ENCODE results near the gene LPCAT4. TPM values are rescaled to one million over a fixed set of nuclear protein-coding genes. Genes with fewer than 3 reads are reported as not detected.

LPCAT4 gene
- total and polyA plus RNA-seq, 4 donors: 12.7 to 30.3 (median 20.2) TPM

- TF ChIP-seq, protein P1, sequence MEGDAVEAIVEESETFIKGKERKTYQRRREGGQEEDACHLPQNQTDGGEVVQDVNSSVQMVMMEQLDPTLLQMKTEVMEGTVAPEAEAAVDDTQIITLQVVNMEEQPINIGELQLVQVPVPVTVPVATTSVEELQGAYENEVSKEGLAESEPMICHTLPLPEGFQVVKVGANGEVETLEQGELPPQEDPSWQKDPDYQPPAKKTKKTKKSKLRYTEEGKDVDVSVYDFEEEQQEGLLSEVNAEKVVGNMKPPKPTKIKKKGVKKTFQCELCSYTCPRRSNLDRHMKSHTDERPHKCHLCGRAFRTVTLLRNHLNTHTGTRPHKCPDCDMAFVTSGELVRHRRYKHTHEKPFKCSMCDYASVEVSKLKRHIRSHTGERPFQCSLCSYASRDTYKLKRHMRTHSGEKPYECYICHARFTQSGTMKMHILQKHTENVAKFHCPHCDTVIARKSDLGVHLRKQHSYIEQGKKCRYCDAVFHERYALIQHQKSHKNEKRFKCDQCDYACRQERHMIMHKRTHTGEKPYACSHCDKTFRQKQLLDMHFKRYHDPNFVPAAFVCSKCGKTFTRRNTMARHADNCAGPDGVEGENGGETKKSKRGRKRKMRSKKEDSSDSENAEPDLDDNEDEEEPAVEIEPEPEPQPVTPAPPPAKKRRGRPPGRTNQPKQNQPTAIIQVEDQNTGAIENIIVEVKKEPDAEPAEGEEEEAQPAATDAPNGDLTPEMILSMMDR (IDR thresholded peaks at IDR 0.05; ENCODE audit: control extremely low read depth, extremely low read depth): no peak
- Histone ChIP-seq H3K27ac (ENCODE audit: low read depth in 1 of 2, low read length in 1 of 2) (no peak overlapping the region), H3K9me3 (ENCODE audit: control insufficient read depth in 4 of 4, insufficient read depth in 3 of 4, low read length in 3 of 4) (no peaks in the 10 kb centered on the region), H3K27me3 (ENCODE audit: control insufficient read depth in 3 of 3, insufficient read depth in 3 of 3, low read length in 2 of 3) (no peaks in the 10 kb centered on the region), H3K36me3 (ENCODE audit: control insufficient read depth in 4 of 4, insufficient read depth in 4 of 4, low read length in 4 of 4) (peaks cover 0 to 2% (median 1%) of the 10 kb centered on the region in 4 donors), H3K4me3 (no peak overlapping the region), H3K9ac (ENCODE audit: insufficient read depth in 1 of 2, low read length in 2 of 2) (no peak overlapping the region), H3K4me1 (ENCODE audit: control insufficient read depth in 5 of 5, insufficient read depth in 5 of 5, low read length in 5 of 5) (peaks cover 3 to 10% (median 4%) of the 10 kb centered on the region in 5 donors)
- WGBS, 2 donors: 16 to 49% methylated on average over 4 of the region's 4 CpGs
- ATAC-seq (ENCODE audit: insufficient read depth, low FRiP score): no peak
- DNase-seq: peak in 2 of 3 donors; percentile 48 to 74
Observed at GRCh38 chr15:34334672-34335071, 32.3 kb downstream of the LPCAT4 start.

GRCh38 chr15:34332553-34333120, 34.4 kb downstream of the LPCAT4 start:
- Histone ChIP-seq H3K9ac (ENCODE audit: insufficient read depth in 1 of 2, low read length in 2 of 2) (no peak overlapping the region), H3K27ac (ENCODE audit: low read depth in 1 of 2, low read length in 1 of 2) (no peak overlapping the region), H3K27me3 (ENCODE audit: control insufficient read depth in 3 of 3, insufficient read depth in 3 of 3, low read length in 2 of 3) (no peaks in the 10 kb centered on the region), H3K36me3 (ENCODE audit: control insufficient read depth in 4 of 4, insufficient read depth in 4 of 4, low read length in 4 of 4) (peaks cover 0 to under 1% (median 0%) of the 10 kb centered on the region in 4 donors), H3K9me3 (ENCODE audit: control insufficient read depth in 4 of 4, insufficient read depth in 3 of 4, low read length in 3 of 4) (no peaks in the 10 kb centered on the region), H3K4me1 (ENCODE audit: control insufficient read depth in 5 of 5, insufficient read depth in 5 of 5, low read length in 5 of 5) (peaks cover 3 to 10% (median 7%) of the 10 kb centered on the region in 5 donors), H3K4me3 (no peak overlapping the region)
- ATAC-seq (ENCODE audit: insufficient read depth, low FRiP score) (no peak), DNase-seq (no peak)
- TF ChIP-seq, protein P1 (IDR thresholded peaks at IDR 0.05; ENCODE audit: control extremely low read depth, extremely low read depth): no peak
- WGBS, 2 donors: 98 to 99% methylated on average over 6 of the region's 6 CpGs

DNA sequence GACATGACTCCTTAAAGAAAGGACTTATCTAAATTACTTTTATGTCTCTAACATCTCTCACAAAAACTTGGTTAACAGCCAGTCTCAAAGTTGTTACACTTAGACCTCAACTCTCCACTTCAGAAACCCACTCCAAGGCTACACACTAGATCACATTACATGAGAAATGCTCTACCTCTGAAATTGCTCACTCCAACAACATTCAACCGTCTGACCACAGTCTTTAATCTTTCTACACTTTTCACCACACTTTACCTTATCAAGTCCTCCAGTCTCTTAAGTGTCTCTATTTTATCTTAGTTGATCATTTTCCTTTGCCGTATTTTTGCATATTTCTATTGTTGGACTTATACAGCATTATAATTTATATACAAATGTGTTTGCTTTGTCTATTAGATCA, 35.2 kb downstream of the LPCAT4 start:
- H3K27ac ChIP-seq (ENCODE audit: low read depth in 1 of 2, low read length in 1 of 2): no peak overlapping the region
- no peaks in the 10 kb centered on the region for H3K9me3 ChIP-seq (ENCODE audit: control insufficient read depth in 4 of 4, insufficient read depth in 3 of 4, low read length in 3 of 4)
- H3K9ac ChIP-seq (ENCODE audit: insufficient read depth in 1 of 2, low read length in 2 of 2): no peak overlapping the region
- TF ChIP-seq, protein P1 (IDR thresholded peaks at IDR 0.05; ENCODE audit: control extremely low read depth, extremely low read depth): no peak
- WGBS, 2 donors: 38 to 48% methylated on average over 2 of the region's 2 CpGs
- DNase-seq (peak in 2 of 3 donors; percentile 38 to 78), ATAC-seq (ENCODE audit: insufficient read depth, low FRiP score) (no peak)
- no peaks in the 10 kb centered on the region for H3K27me3 ChIP-seq (ENCODE audit: control insufficient read depth in 3 of 3, insufficient read depth in 3 of 3, low read length in 2 of 3)
- no peaks in the 10 kb centered on the region for H3K36me3 ChIP-seq (ENCODE audit: control insufficient read depth in 4 of 4, insufficient read depth in 4 of 4, low read length in 4 of 4)
- H3K4me3 ChIP-seq: no peak overlapping the region
- H3K4me1 ChIP-seq (ENCODE audit: control insufficient read depth in 5 of 5, insufficient read depth in 5 of 5, low read length in 5 of 5): peaks cover 0 to 7% (median 5%) of the 10 kb centered on the region in 5 donors

GRCh38 chr15:34330279-34330678, 36.7 kb downstream of the LPCAT4 start:
- Histone ChIP-seq H3K27me3 (ENCODE audit: control insufficient read depth in 3 of 3, insufficient read depth in 3 of 3, low read length in 2 of 3) (no peaks in the 10 kb centered on the region), H3K4me3 (no peak overlapping the region), H3K27ac (ENCODE audit: low read depth in 1 of 2, low read length in 1 of 2) (no peak overlapping the region), H3K4me1 (ENCODE audit: control insufficient read depth in 5 of 5, insufficient read depth in 5 of 5, low read length in 5 of 5) (peaks cover 0 to 5% (median 0%) of the 10 kb centered on the region in 5 donors), H3K36me3 (ENCODE audit: control insufficient read depth in 4 of 4, insufficient read depth in 4 of 4, low read length in 4 of 4) (no peaks in the 10 kb centered on the region), H3K9ac (ENCODE audit: insufficient read depth in 1 of 2, low read length in 2 of 2) (no peak overlapping the region), H3K9me3 (ENCODE audit: control insufficient read depth in 4 of 4, insufficient read depth in 3 of 4, low read length in 3 of 4) (no peaks in the 10 kb centered on the region)
- DNase-seq (no peak), ATAC-seq (ENCODE audit: insufficient read depth, low FRiP score) (no peak)
- TF ChIP-seq, protein P1 (IDR thresholded peaks at IDR 0.05; ENCODE audit: control extremely low read depth, extremely low read depth): no peak
- WGBS, 2 donors: 97 to 98% methylated on average over 5 of the region's 5 CpGs

Data from lung (tissue), 12 donors.